ENCODE data around the gene FNDC7. TPM values are rescaled to one million over a fixed set of nuclear protein-coding genes. Genes with fewer than 3 reads are reported as not detected.

The FNDC7 gene
- total RNA-seq, 4 donors from 2014 or later, result 0.07 TPM; not detected in 3

DNA sequence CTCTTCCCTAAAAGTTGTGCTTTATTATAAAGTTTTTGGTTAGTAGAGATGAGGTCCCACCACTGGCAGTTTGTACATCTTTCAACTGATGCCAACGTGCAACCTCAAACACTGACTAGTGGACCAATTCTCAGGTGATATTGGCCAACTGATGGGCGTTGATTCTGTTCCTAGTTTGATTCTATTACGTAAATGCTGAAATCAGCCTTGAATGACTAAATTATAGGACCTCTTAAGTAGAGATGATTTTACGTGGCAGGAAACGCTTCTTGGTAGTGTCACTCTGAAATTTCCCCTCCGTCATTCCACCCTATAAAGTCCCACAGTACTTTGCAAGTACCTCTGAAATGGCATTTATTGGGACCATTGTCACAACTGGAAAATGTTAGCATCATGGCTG, 8.8 kb upstream of the FNDC7 start:
- intact Hi-C loops (cut with DNase I; ENCODE audit: low total_unique reads) (no loop called here), in situ Hi-C loops (cut with MboI; ENCODE audit: low sequenced_read_pairs in 4 of 4) (no loop called here)
- ATAC-seq, result no peak

DNA sequence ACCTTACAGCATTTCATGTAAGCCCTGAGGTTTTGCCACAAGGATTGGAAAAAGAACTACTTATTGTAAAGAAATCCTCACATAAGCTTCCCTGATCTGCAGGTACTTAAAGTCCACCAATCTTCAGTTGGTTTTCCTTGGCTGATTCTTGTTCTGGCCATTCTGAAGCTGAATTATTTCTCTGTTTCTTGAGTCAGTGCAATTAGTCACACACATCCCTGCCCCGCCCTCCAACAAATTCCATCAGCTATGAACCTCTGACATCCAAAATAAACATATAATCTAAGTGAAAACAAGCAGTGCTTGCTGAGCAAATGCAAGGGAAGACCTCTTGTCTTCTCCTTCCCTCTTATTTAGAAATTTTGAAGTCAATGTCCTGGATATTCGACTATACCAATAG, 8.2 kb upstream of the FNDC7 start:
- intact Hi-C loops (cut with DNase I; ENCODE audit: low total_unique reads), result no loop called here
- peaks cover 3 to 22% of the 10 kb centered on the region in 2 donors for H3K36me3 ChIP-seq
- no peak for ATAC-seq
- no peak overlapping the region for H3K27ac ChIP-seq
- H3K4me3 ChIP-seq, result no peak overlapping the region
- TF ChIP-seq, protein P1, sequence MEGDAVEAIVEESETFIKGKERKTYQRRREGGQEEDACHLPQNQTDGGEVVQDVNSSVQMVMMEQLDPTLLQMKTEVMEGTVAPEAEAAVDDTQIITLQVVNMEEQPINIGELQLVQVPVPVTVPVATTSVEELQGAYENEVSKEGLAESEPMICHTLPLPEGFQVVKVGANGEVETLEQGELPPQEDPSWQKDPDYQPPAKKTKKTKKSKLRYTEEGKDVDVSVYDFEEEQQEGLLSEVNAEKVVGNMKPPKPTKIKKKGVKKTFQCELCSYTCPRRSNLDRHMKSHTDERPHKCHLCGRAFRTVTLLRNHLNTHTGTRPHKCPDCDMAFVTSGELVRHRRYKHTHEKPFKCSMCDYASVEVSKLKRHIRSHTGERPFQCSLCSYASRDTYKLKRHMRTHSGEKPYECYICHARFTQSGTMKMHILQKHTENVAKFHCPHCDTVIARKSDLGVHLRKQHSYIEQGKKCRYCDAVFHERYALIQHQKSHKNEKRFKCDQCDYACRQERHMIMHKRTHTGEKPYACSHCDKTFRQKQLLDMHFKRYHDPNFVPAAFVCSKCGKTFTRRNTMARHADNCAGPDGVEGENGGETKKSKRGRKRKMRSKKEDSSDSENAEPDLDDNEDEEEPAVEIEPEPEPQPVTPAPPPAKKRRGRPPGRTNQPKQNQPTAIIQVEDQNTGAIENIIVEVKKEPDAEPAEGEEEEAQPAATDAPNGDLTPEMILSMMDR (IDR thresholded peaks at IDR 0.05 in 4 of 5, conservative IDR thresholded peaks at IDR 0.05 in 1 of 5), result no peak
- no peak for TF ChIP-seq POLR2A (IDR thresholded peaks at IDR 0.05)
- H3K9me3 ChIP-seq, result no peaks in the 10 kb centered on the region
- no peak for DNase-seq
- in situ Hi-C loops (cut with MboI; ENCODE audit: low sequenced_read_pairs in 4 of 4), result no loop called here
- H3K27me3 ChIP-seq, result no peaks in the 10 kb centered on the region
- H3K4me1 ChIP-seq, result no peaks in the 10 kb centered on the region

More for the DNA sequence above, 8.8 kb upstream of the FNDC7 start:
- TF ChIP-seq, protein P1 (IDR thresholded peaks at IDR 0.05 in 4 of 5, conservative IDR thresholded peaks at IDR 0.05 in 1 of 5), result no peak
- TF ChIP-seq POLR2A (IDR thresholded peaks at IDR 0.05), result no peak
- no peak for DNase-seq
- Histone ChIP-seq H3K4me3 (no peak overlapping the region), H3K27ac (no peak overlapping the region), H3K36me3 (peaks cover 3 to 27% of the 10 kb centered on the region in 2 donors), H3K4me1 (no peaks in the 10 kb centered on the region), H3K9me3 (no peaks in the 10 kb centered on the region), H3K27me3 (no peaks in the 10 kb centered on the region)

DNA sequence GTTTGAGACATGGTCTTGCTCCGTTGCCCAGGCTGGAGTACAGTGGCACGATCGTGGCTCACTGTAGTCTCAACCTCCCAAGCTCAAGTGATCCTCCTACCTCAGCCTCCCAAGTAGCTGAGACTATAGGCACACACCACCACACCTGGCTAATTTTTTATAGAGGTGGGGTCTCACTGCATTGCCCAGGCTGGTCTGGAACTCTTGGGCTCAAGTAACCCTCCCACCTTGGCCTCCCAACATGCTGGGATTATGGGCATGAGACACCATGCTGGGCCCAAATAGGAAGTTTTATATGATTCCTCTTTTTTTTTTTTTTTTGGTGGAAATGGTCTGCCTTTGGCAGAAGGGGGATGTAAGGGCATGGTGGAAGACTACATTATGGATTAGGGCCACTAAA, 6.1 kb upstream of the FNDC7 start:
- no peak for ATAC-seq
- in situ Hi-C loops (cut with MboI; ENCODE audit: low sequenced_read_pairs in 4 of 4) (no loop called here), intact Hi-C loops (cut with DNase I; ENCODE audit: low total_unique reads) (no loop called here)
- H3K27me3 ChIP-seq, result no peaks in the 10 kb centered on the region
- no peak for TF ChIP-seq POLR2A (IDR thresholded peaks at IDR 0.05)
- TF ChIP-seq, protein P1 (IDR thresholded peaks at IDR 0.05 in 4 of 5, conservative IDR thresholded peaks at IDR 0.05 in 1 of 5), result no peak
- no peaks in the 10 kb centered on the region for H3K4me1 ChIP-seq
- H3K27ac ChIP-seq, result no peak overlapping the region
- no peak for DNase-seq
- H3K4me3 ChIP-seq, result no peak overlapping the region
- H3K36me3 ChIP-seq, result peaks cover 0 to under 1% of the 10 kb centered on the region in 2 donors
- H3K9me3 ChIP-seq, result no peaks in the 10 kb centered on the region

DNA sequence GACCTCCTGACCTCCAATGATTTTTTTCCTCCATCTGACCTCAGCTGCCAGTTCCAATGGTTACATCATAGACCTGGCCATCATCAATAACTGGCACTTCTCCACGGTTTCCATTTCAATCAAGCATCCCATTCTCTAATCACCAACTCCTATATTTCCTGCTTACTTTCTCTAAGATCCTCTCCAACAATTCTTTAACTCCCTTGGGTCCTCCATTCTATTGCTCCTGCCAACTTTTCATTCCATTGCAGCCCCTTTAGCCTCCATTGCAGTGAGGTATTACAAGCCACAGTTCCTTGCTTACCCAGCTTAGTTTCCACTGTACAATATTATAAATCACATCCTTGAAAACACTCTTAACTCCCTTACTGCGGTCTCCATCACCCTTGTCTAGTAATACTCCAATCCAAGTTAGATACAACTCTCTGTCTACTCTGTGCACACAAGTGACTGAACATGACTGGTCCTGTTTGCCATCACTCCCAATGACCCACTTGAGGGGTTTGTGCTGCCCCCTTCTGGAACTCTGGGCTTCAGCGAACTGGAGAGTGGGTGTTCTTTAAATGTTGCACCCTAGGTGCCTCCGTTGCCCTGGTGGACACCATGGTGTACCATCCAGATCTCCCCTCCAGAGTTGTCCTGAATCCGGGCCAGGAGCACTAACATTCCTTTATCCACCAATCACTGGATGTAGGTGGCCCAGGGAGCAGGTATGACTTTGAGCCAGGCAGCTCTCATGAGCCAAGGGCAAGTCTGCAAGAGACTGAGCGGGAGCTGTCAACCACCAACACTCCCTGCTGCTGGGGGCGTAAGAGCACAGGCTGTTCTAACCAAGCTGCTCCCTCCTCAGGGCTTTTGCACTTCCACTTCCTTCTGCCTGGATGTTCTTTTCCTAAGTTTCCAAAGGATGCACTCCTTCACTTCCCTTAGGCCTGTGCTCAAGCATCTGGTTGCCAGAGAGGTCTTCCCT, 3.7 kb upstream of the FNDC7 start:
- TF ChIP-seq POLR2A (IDR thresholded peaks at IDR 0.05), result no peak
- TF ChIP-seq, protein P1 (IDR thresholded peaks at IDR 0.05 in 4 of 5, conservative IDR thresholded peaks at IDR 0.05 in 1 of 5), result peak in 1 of 5 experiments; percentile 12
- Histone ChIP-seq H3K27ac (no peak overlapping the region), H3K4me1 (no peaks in the 10 kb centered on the region), H3K36me3 (no peaks in the 10 kb centered on the region), H3K27me3 (peaks cover 0 to 3% (median 0%) of the 10 kb centered on the region in 3 donors), H3K9me3 (no peaks in the 10 kb centered on the region), H3K4me3 (no peak overlapping the region)
- ATAC-seq, result no peak
- intact Hi-C loops (cut with DNase I; ENCODE audit: low total_unique reads) (no loop called here), in situ Hi-C loops (cut with MboI; ENCODE audit: low sequenced_read_pairs in 4 of 4) (no loop called here)
- DNase-seq, result no peak
